Stimulated activated CD8-positive, alpha-beta memory T cell treated with anti-CD3 and anti-CD28 coated beads, Interleukin-7, amount 100 ng/mL, for 24 hours (primary cell): ENCODE data around the gene HIVEP2.

Experiments
- DNase-seq: peaks from one replicate; pipeline ENCODE4 v3.0.0-alpha.2; 2020; ENCODE audit warnings: low read depth

Gene HIVEP2

GRCh38 chr6:142773859-142774648, 170.9 kb downstream of the HIVEP2 start:
- no peak for DNase-seq

GRCh38 chr6:142773324-142773723, 171.7 kb downstream of the HIVEP2 start:
- no peak for DNase-seq

GRCh38 chr6:142771162-142771561, 173.8 kb downstream of the HIVEP2 start:
- DNase-seq, result no peak

- DNase-seq, result no peak
Observed at GRCh38 chr6:142765306-142765705, 179.7 kb downstream of the HIVEP2 start.

- DNase-seq, result no peak
Observed at GRCh38 chr6:142764311-142764710, 180.7 kb downstream of the HIVEP2 start.

- DNase-seq, result no peak
Observed at GRCh38 chr6:142763205-142763604, 181.8 kb downstream of the HIVEP2 start.

- no peak for DNase-seq
Observed at GRCh38 chr6:142761756-142762155, 183.2 kb downstream of the HIVEP2 start.

GRCh38 chr6:142760152-142760551, 184.8 kb downstream of the HIVEP2 start:
- DNase-seq, result no peak

- no peak for DNase-seq
Observed at GRCh38 chr6:142758629-142759025, 186.3 kb downstream of the HIVEP2 start.

- DNase-seq, result no peak
Observed at GRCh38 chr6:142757852-142758628, 186.9 kb downstream of the HIVEP2 start.

- DNase-seq, result no peak
Observed at GRCh38 chr6:142756215-142756630, 188.8 kb downstream of the HIVEP2 start.

- no peak for DNase-seq
Observed at GRCh38 chr6:142753196-142753595, 191.8 kb downstream of the HIVEP2 start.

- no peak for DNase-seq
Observed at GRCh38 chr6:142752348-142752747, 192.6 kb downstream of the HIVEP2 start.

- no peak for DNase-seq
Observed at GRCh38 chr6:142751452-142751851, 193.5 kb downstream of the HIVEP2 start.

GRCh38 chr6:142750998-142751397, 194.0 kb downstream of the HIVEP2 start:
- no peak for DNase-seq

- DNase-seq, result no peak
Observed at GRCh38 chr6:142749556-142749955, 195.4 kb downstream of the HIVEP2 start.

- DNase-seq, result no peak
Observed at GRCh38 chr6:142746524-142746923, 198.5 kb downstream of the HIVEP2 start.

GRCh38 chr6:142744836-142745235, 200.1 kb downstream of the HIVEP2 start:
- no peak for DNase-seq

- no peak for DNase-seq
Observed at GRCh38 chr6:142740449-142740848, 204.5 kb downstream of the HIVEP2 start.

GRCh38 chr6:142738731-142739130, 206.2 kb downstream of the HIVEP2 start:
- no peak for DNase-seq

- DNase-seq, result no peak
Observed at GRCh38 chr6:142738035-142738396, 207.0 kb downstream of the HIVEP2 start.

- DNase-seq, result no peak
Observed at GRCh38 chr6:142737368-142738034, 207.5 kb downstream of the HIVEP2 start.

- no peak for DNase-seq
Observed at GRCh38 chr6:142735204-142735603, 209.8 kb downstream of the HIVEP2 start.
